DOHH2 (cell line): ENCODE measurements around the gene CHSY1.

ENCODE experiments used
- CTCF ChIP-seq: fragments of 200-600 bp; sonication (generic); IDR thresholded peaks from one replicate; pipeline ENCODE4 v1.5.1; 2014; ENCODE audit warnings: antibody characterized with exemption, mild to moderate bottlenecking, low read depth, low read length; ENCODE audit not compliant: poor library complexity, severe bottlenecking
- EZH2phosphoT487 ChIP-seq: fragments of 200-600 bp; sonication (generic); IDR thresholded peaks from 2 replicates; pipeline ENCODE4 v1.6.1; 2017; ENCODE audit warnings: borderline replicate concordance, mild to moderate bottlenecking, antibody characterized with exemption, low read length, moderate library complexity, mixed read lengths

DNA sequence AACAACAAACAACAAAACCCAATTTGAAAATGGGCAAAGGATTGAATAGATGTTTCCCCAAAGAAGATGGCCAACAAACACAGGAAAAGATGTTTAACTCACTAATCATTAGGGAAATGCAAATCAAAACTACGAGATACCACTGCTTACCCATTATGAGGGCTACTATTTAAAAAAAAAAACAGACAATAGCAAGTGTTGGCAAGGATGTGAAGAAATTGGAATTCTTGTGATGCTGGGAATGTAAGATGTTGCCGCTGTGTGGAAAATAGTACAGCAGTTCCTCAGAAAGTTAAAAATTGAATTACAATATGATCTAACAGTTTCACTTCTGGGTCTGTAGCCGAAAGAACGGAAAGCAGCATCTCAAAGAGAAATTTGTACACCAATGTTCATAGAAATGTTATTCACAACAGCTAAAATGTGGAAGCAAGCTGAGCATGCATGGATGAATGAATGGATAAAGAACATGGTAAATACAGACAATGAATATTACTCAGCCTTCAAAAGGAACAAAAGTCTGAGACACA lies 121.9 kb downstream of the CHSY1 start:
- TF ChIP-seq EZH2phosphoT487 (no peak), CTCF (no peak)
